Measurements from ENCODE around the gene ACACB. TPM values are rescaled to one million over a fixed set of nuclear protein-coding genes. Genes with fewer than 3 reads are reported as not detected.

Gene ACACB
- total RNA-seq, 1 experiment from 2014 or later = 26.2 TPM

- Mint-ChIP-seq H3K9me3 (ENCODE audit: unreplicated experiment) (no peaks in the 10 kb centered on the region), H3K36me3 (ENCODE audit: insufficient read depth, unreplicated experiment) (peaks cover 33% of the 10 kb centered on the region), H3K27ac (ENCODE audit: unreplicated experiment) (no peak overlapping the region), H3K27me3 (ENCODE audit: insufficient read depth, unreplicated experiment) (no peaks in the 10 kb centered on the region), H3K4me3 (ENCODE audit: unreplicated experiment) (no peak overlapping the region), H3K4me1 (ENCODE audit: low read depth, unreplicated experiment) (no peaks in the 10 kb centered on the region)
- no peak for DNase-seq
- ChIA-PET POLR2A (interaction anchor here (1.6 kb wide), 1 partner anchor 228 kb away, joined by 3 read pairs; the partner anchor contains the start of gene SSH1), CTCF (no interaction called here)
- Histone ChIP-seq H3K36me3 (ENCODE audit: control insufficient read depth, insufficient read depth, low read length) (no peaks in the 10 kb centered on the region; the same call in 1 of the 2 replicates), H3K9me3 (no peaks in the 10 kb centered on the region), H3K4me3 (ENCODE audit: low read depth, low read length) (no peak overlapping the region), H3K27me3 (replicated peaks; ENCODE audit: control insufficient read depth, insufficient read depth, low read length) (no peaks in the 10 kb centered on the region), H3K4me1 (peaks cover 5% of the 10 kb centered on the region)
- no TSS peak for BruUV-seq (replicated peaks)
- TF ChIP-seq CTCF (IDR thresholded peaks at IDR 0.05; ENCODE audit: insufficient read depth in 1 of 2, low read depth in 1 of 2, low read length in 1 of 2, severe bottlenecking in 1 of 2, unreplicated experiment in 1 of 2) = no peak
- intact Hi-C loops (cut with micrococcal nuclease; ENCODE audit: unreplicated experiment) = no loop called here
These were observed 30.8 kb upstream of the ACACB start for GRCh38 chr12:109085590-109085989.

GRCh38 chr12:109087250-109087649, 29.1 kb upstream of the ACACB start:
- Histone ChIP-seq H3K4me3 (ENCODE audit: low read depth, low read length) (no peak overlapping the region), H3K4me1 (peaks cover 5% of the 10 kb centered on the region), H3K27me3 (replicated peaks; ENCODE audit: control insufficient read depth, insufficient read depth, low read length) (no peaks in the 10 kb centered on the region), H3K9me3 (no peaks in the 10 kb centered on the region), H3K36me3 (ENCODE audit: control insufficient read depth, insufficient read depth, low read length) (peaks cover 1% of the 10 kb centered on the region; the same call in 1 of the 2 replicates)
- Mint-ChIP-seq H3K4me3 (ENCODE audit: unreplicated experiment) (no peak overlapping the region), H3K4me1 (ENCODE audit: low read depth, unreplicated experiment) (peaks cover 2% of the 10 kb centered on the region), H3K27me3 (ENCODE audit: insufficient read depth, unreplicated experiment) (no peaks in the 10 kb centered on the region), H3K27ac (ENCODE audit: unreplicated experiment) (no peak overlapping the region), H3K9me3 (ENCODE audit: unreplicated experiment) (no peaks in the 10 kb centered on the region), H3K36me3 (ENCODE audit: insufficient read depth, unreplicated experiment) (peaks cover 34% of the 10 kb centered on the region)
- CTCF ChIA-PET = no interaction called here
- TF ChIP-seq CTCF (IDR thresholded peaks at IDR 0.05; ENCODE audit: insufficient read depth in 1 of 2, low read depth in 1 of 2, low read length in 1 of 2, severe bottlenecking in 1 of 2, unreplicated experiment in 1 of 2) = no peak
- no peak for DNase-seq
- BruUV-seq (replicated peaks) = no TSS peak
- POLR2A ChIA-PET = no interaction called here
- intact Hi-C loops (cut with micrococcal nuclease; ENCODE audit: unreplicated experiment) = no loop called here

GRCh38 chr12:109088818-109089217, 27.6 kb upstream of the ACACB start:
- H3K4me1 Mint-ChIP-seq (ENCODE audit: low read depth, unreplicated experiment) = peaks cover 8% of the 10 kb centered on the region
- H3K4me3 Mint-ChIP-seq (ENCODE audit: unreplicated experiment) = no peak overlapping the region
- no peak for TF ChIP-seq CTCF (IDR thresholded peaks at IDR 0.05; ENCODE audit: insufficient read depth in 1 of 2, low read depth in 1 of 2, low read length in 1 of 2, severe bottlenecking in 1 of 2, unreplicated experiment in 1 of 2)
- no peaks in the 10 kb centered on the region for H3K27me3 Mint-ChIP-seq (ENCODE audit: insufficient read depth, unreplicated experiment)
- CTCF ChIA-PET = no interaction called here
- H3K36me3 Mint-ChIP-seq (ENCODE audit: insufficient read depth, unreplicated experiment) = peaks cover 48% of the 10 kb centered on the region
- H3K4me3 ChIP-seq (ENCODE audit: low read depth, low read length) = no peak overlapping the region
- intact Hi-C loops (cut with micrococcal nuclease; ENCODE audit: unreplicated experiment) = no loop called here
- no peaks in the 10 kb centered on the region for H3K9me3 ChIP-seq
- no peaks in the 10 kb centered on the region for H3K27me3 ChIP-seq (replicated peaks; ENCODE audit: control insufficient read depth, insufficient read depth, low read length)
- H3K4me1 ChIP-seq = peaks cover 5% of the 10 kb centered on the region
- no peaks in the 10 kb centered on the region for H3K9me3 Mint-ChIP-seq (ENCODE audit: unreplicated experiment)
- BruUV-seq (replicated peaks) = no TSS peak
- POLR2A ChIA-PET = no interaction called here
- H3K27ac Mint-ChIP-seq (ENCODE audit: unreplicated experiment) = no peak overlapping the region
- peaks cover 1% of the 10 kb centered on the region; the same call in 1 of the 2 replicates for H3K36me3 ChIP-seq (ENCODE audit: control insufficient read depth, insufficient read depth, low read length)
- DNase-seq = no peak
